Chondrocyte (in vitro differentiated cells): Measurements from ENCODE around the gene MBD5. TPM values are rescaled to one million over a fixed set of nuclear protein-coding genes. Genes with fewer than 3 reads are reported as not detected.

Experiments
- DNase-seq: peaks from one replicate; pipeline ENCODE4 v3.0.0; 2021; ENCODE audit warnings: mixed read lengths, low spot score
- H3K27ac Mint-ChIP-seq: one replicate; pipeline ENCODE4 v1.8.0; 2021; ENCODE audit warnings: mild to moderate bottlenecking, moderate library complexity, mixed read lengths; ENCODE audit not compliant: unreplicated experiment
- H3K27me3 Mint-ChIP-seq: 2 replicates; pipeline ENCODE4 v1.8.0; 2021; ENCODE audit warnings: low read depth, mixed read lengths
- H3K36me3 Mint-ChIP-seq: 2 replicates; pipeline ENCODE4 v1.8.0; 2021; ENCODE audit warnings: low read depth, mixed read lengths
- H3K4me1 Mint-ChIP-seq: 2 replicates; pipeline ENCODE4 v1.8.0; 2021; ENCODE audit warnings: low read depth, mild to moderate bottlenecking, mixed read lengths
- H3K4me3 Mint-ChIP-seq: one replicate; pipeline ENCODE4 v1.8.0; 2021; ENCODE audit warnings: mild to moderate bottlenecking, moderate library complexity, mixed read lengths; ENCODE audit not compliant: unreplicated experiment
- H3K9me3 Mint-ChIP-seq: 2 replicates; pipeline ENCODE4 v1.8.0; 2021; ENCODE audit warnings: low read depth, mixed read lengths
- total RNA-seq: library from RNA; stranded (reverse); gene quantifications from 3 replicates; pipeline ENCODE4 v1.2.1, GENCODE V29; 2021
- TF ChIP-seq, protein P1 (sequence below): fragments of 200-600 bp; sonication (generic); IDR thresholded peaks from 2 replicates; pipeline ENCODE4 v1.5.0; 2021; ENCODE audit warnings: antibody characterized with exemption, mild to moderate bottlenecking, moderate library complexity

MBD5 gene
- total RNA-seq, 1 donor from 2014 or later = 31.1 TPM

DNA sequence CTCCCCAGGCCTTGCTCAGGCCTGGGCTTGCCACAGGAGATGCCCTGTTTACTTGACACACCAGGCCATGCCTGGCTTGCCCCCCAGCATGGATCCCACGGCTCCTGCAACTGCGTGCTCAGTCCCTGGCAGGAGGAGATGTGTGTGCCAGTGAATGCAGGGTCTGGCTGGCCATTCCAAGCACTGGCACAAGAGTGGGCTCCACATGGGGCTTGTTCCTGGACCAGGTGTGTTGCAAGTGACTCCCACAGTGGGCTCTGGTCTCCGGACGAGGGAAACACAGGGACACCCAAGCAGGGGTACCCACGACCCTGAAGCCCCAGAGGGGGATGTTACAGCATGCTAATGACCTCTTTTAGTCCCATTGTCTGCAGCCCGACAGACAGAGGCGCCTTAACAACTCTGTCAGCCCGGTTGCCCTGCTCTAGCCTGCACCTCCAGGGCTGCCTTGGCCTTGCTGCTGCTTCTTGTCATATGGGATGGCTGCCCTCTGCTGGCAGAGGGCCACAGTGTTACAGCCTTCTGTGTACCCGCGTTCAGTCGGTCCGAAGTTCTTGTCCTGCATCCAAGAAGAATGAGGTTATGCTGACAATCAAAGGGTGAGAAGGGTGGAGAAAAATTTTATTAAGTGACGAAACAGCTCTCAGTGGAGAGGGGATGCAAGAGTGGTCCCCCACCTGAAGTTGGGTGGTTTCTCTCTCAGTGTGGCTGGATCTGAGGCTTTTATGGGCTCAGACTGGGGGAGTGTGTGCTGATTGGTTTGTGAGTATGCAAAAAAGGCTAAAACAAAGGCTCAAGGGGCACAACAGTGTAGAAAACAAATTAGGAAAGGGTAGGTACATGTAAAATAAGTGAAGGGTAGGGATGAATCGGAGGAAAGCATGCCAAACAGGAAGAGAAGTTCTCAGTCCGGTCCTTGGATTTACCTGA lies 180.4 kb downstream of the MBD5 start:
- Mint-ChIP-seq H3K27me3 (no peaks in the 10 kb centered on the region), H3K4me1 (peaks cover 3% of the 10 kb centered on the region), H3K4me3 (no peak overlapping the region), H3K27ac (no peak overlapping the region), H3K36me3 (peaks cover 2% of the 10 kb centered on the region), H3K9me3 (no peaks in the 10 kb centered on the region)
- DNase-seq = peak; percentile 77
- TF ChIP-seq, protein P1, sequence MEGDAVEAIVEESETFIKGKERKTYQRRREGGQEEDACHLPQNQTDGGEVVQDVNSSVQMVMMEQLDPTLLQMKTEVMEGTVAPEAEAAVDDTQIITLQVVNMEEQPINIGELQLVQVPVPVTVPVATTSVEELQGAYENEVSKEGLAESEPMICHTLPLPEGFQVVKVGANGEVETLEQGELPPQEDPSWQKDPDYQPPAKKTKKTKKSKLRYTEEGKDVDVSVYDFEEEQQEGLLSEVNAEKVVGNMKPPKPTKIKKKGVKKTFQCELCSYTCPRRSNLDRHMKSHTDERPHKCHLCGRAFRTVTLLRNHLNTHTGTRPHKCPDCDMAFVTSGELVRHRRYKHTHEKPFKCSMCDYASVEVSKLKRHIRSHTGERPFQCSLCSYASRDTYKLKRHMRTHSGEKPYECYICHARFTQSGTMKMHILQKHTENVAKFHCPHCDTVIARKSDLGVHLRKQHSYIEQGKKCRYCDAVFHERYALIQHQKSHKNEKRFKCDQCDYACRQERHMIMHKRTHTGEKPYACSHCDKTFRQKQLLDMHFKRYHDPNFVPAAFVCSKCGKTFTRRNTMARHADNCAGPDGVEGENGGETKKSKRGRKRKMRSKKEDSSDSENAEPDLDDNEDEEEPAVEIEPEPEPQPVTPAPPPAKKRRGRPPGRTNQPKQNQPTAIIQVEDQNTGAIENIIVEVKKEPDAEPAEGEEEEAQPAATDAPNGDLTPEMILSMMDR = peak; percentile 83

DNA sequence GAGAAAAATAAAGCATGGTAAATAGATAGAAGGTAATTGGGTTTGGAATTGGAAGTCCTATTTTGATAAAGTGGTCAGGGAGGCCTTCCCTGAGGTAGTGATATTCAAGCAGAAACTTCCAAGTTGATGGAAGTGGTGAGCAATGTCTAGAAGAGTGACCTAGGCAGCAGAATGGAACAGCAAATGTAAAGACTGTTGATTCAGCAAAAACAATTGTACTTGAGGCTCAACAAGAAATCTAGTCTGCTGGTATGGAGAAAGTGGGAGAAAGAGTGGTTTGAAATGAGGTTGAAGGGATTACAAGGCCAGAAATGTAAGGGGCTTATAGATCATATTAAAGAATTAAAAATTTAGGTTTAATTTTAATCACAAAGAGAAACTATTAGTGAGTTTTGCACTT lies 181.3 kb downstream of the MBD5 start:
- H3K36me3 Mint-ChIP-seq = peaks cover 4% of the 10 kb centered on the region
- H3K27ac Mint-ChIP-seq = no peak overlapping the region
- DNase-seq = no peak
- H3K9me3 Mint-ChIP-seq = no peaks in the 10 kb centered on the region
- peaks cover 3% of the 10 kb centered on the region for H3K4me1 Mint-ChIP-seq
- TF ChIP-seq, protein P1 = no peak
- no peak overlapping the region for H3K4me3 Mint-ChIP-seq
- H3K27me3 Mint-ChIP-seq = no peaks in the 10 kb centered on the region

DNA sequence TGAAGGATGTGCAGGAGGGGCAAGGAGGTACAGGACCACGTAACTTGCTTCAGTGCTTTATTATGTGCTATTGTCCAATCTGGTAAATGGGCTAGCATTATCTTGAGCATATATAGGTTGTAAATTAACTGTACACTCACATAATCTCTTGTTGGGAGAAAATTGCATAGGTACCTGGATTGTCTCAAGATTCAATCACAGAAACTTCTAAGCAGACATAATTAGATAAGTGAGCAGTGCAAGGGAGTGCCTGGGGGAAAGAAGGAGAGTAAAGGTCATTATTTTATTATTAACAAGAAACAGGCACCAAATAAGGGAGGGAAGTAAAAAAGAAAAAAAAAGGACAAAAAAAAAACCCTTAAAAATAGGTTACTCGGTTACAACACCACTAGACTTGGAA lies 186.2 kb downstream of the MBD5 start:
- peaks cover 1% of the 10 kb centered on the region for H3K36me3 Mint-ChIP-seq
- no peak overlapping the region for H3K4me3 Mint-ChIP-seq
- TF ChIP-seq, protein P1 = no peak
- H3K4me1 Mint-ChIP-seq = no peaks in the 10 kb centered on the region
- DNase-seq = no peak
- H3K27me3 Mint-ChIP-seq = no peaks in the 10 kb centered on the region
- no peaks in the 10 kb centered on the region for H3K9me3 Mint-ChIP-seq
- no peak overlapping the region for H3K27ac Mint-ChIP-seq

DNA sequence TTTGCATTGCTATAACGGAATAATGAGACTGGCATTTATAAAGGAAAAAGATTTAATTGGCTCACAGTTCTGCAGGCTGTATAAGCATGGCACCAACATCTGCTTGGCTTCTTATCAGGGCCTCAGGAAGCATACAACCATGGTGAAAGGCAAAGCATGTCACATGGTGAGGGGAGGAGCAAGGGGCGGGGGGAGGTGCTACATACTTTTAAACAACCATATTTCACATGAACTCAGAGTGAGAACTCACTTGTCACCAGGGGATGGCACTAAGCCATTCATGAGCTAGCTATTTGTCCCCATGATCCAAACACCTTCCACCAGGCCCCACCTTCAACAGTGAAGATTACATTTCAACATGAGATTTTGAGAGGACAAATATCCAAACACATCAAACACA lies 188.7 kb downstream of the MBD5 start:
- no peaks in the 10 kb centered on the region for H3K4me1 Mint-ChIP-seq
- H3K4me3 Mint-ChIP-seq = no peak overlapping the region
- H3K9me3 Mint-ChIP-seq = no peaks in the 10 kb centered on the region
- H3K27me3 Mint-ChIP-seq = no peaks in the 10 kb centered on the region
- H3K27ac Mint-ChIP-seq = no peak overlapping the region
- no peak for DNase-seq
- TF ChIP-seq, protein P1 = no peak
- peaks cover 1% of the 10 kb centered on the region for H3K36me3 Mint-ChIP-seq

DNA sequence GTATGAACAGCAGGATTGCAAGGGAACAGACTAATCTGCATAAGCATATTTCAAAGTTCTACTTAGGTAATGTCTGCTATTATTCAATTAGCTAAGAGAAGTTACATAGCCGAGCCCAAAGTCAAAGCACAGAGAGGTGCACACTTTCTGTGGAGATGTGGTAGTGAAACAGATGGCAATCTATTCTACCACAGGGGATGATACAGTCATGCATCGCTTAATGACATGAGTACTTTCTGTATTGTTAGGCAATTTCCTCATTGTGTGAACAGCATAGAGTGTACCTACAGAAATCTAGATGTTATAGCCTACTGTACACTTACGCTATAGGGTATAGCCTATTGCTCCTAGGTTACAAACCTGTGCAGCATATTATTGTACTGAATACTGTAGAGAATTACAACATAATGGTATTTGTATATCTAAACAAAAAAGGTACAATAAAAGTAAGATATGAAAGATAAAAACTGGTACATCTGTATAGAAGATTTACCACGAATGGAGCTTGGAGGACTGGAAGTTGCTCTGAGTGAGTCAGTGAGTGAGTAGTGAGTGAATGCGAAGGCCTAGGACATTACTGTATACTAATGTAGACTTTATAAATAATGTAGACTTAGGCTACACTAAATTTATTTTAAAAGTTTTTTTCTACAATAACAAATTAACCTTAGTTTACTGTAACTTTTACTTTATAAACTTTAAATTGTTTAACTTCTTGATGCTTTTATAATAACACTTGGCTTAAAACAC lies 197.6 kb downstream of the MBD5 start:
- no peaks in the 10 kb centered on the region for H3K4me1 Mint-ChIP-seq
- TF ChIP-seq, protein P1 = no peak

More for the DNA sequence above, 197.6 kb downstream of the MBD5 start:
- H3K36me3 Mint-ChIP-seq = peaks cover 19% of the 10 kb centered on the region
- no peaks in the 10 kb centered on the region for H3K27me3 Mint-ChIP-seq
- no peak overlapping the region for H3K27ac Mint-ChIP-seq
- peaks cover 28% of the 10 kb centered on the region for H3K9me3 Mint-ChIP-seq
- H3K4me3 Mint-ChIP-seq = no peak overlapping the region
- no peak for DNase-seq
